GM18517 (cell line): ENCODE results near the gene ASAP2.

Experiments used
- ATAC-seq: cut with Tn5 transposase; IDR thresholded peaks from one replicate; pipeline ENCODE4 v1.9.1; 2021; ENCODE audit warnings: mild to moderate bottlenecking, moderate library complexity; ENCODE audit not compliant: unreplicated experiment

The ASAP2 gene

GRCh38 chr2:9271691-9272090 lies 65.1 kb downstream of the ASAP2 start:
- ATAC-seq, result no peak

- no peak for ATAC-seq
These were observed 67.0 kb downstream of the ASAP2 start for GRCh38 chr2:9273486-9274130.

GRCh38 chr2:9274701-9275343 lies 68.2 kb downstream of the ASAP2 start:
- no peak for ATAC-seq

- ATAC-seq, result no peak
These were observed 68.8 kb downstream of the ASAP2 start for GRCh38 chr2:9275399-9275798.

- no peak for ATAC-seq
These were observed 69.5 kb downstream of the ASAP2 start for GRCh38 chr2:9276074-9276473.

GRCh38 chr2:9276901-9277451 lies 70.4 kb downstream of the ASAP2 start:
- ATAC-seq, result no peak

- no peak for ATAC-seq
These were observed 71.8 kb downstream of the ASAP2 start for GRCh38 chr2:9278439-9278838.

GRCh38 chr2:9279426-9279825 lies 72.8 kb downstream of the ASAP2 start:
- no peak for ATAC-seq

- no peak for ATAC-seq
These were observed 73.6 kb downstream of the ASAP2 start for GRCh38 chr2:9280224-9280623.

- ATAC-seq, result no peak
These were observed 74.5 kb downstream of the ASAP2 start for GRCh38 chr2:9281145-9281544.

- no peak for ATAC-seq
These were observed 75.8 kb downstream of the ASAP2 start for GRCh38 chr2:9282128-9283112.

- ATAC-seq, result no peak
These were observed 78.1 kb downstream of the ASAP2 start for GRCh38 chr2:9284521-9285297.

- ATAC-seq, result no peak
These were observed 78.8 kb downstream of the ASAP2 start for GRCh38 chr2:9285385-9285920.

- no peak for ATAC-seq
These were observed 79.3 kb downstream of the ASAP2 start for GRCh38 chr2:9285921-9286320.

GRCh38 chr2:9286554-9287399 lies 80.2 kb downstream of the ASAP2 start:
- ATAC-seq, result no peak

GRCh38 chr2:9287400-9288045 lies 80.9 kb downstream of the ASAP2 start:
- ATAC-seq, result no peak

GRCh38 chr2:9288233-9288632 lies 81.6 kb downstream of the ASAP2 start:
- ATAC-seq, result no peak

- no peak for ATAC-seq
These were observed 82.2 kb downstream of the ASAP2 start for GRCh38 chr2:9288681-9289338.
